ENCODE results near the gene GLP2R. TPM values are rescaled to one million over a fixed set of nuclear protein-coding genes. Genes with fewer than 3 reads are reported as not detected.

Gene GLP2R
- total and polyA plus RNA-seq, 10 of the 15 experiments (the other 5 are each of a cell fraction or from before 2014, with no cell fraction given): not detected

- TF ChIP-seq NRF1 (conservative IDR thresholded peaks at IDR 0.05; ENCODE audit: low read depth, low read length) (no peak), CTCF (IDR thresholded peaks at IDR 0.05 in 2 of 3, conservative IDR thresholded peaks at IDR 0.05 in 1 of 3; ENCODE audit: control insufficient read depth in 2 of 3, extremely low read depth in 1 of 3, insufficient read depth in 1 of 3, low read depth in 3 of 3, low read length in 3 of 3) (no peak), CBX3 (IDR thresholded peaks at IDR 0.05; ENCODE audit: borderline replicate concordance, low read depth) (no peak), HDGF (IDR thresholded peaks at IDR 0.05) (no peak), RB1 (IDR thresholded peaks at IDR 0.05; ENCODE audit: borderline replicate concordance) (no peak), PKNOX1 (IDR thresholded peaks at IDR 0.05) (no peak), MTA2 (IDR thresholded peaks at IDR 0.05; ENCODE audit: low read depth) (no peak), RAD51 (IDR thresholded peaks at IDR 0.05) (no peak), DPF2 (IDR thresholded peaks at IDR 0.05) (no peak), CEBPB (IDR thresholded peaks at IDR 0.05; ENCODE audit: borderline replicate concordance in 1 of 2, low read depth in 2 of 2, low read length in 2 of 2) (no peak), IRF3 (IDR thresholded peaks at IDR 0.05) (no peak)
Observed at GRCh38 chr17:9874722-9875121, 49.0 kb downstream of the GLP2R start (continued).
